Embryonic facial prominence (tissue), 1 donor: ENCODE results near the gene MSMP.

Source experiments
- DNase-seq: peaks from one replicate; pipeline ENCODE4 v3.0.0-alpha.2; 2016; ENCODE audit errors: extremely low spot score

Gene MSMP

DNA sequence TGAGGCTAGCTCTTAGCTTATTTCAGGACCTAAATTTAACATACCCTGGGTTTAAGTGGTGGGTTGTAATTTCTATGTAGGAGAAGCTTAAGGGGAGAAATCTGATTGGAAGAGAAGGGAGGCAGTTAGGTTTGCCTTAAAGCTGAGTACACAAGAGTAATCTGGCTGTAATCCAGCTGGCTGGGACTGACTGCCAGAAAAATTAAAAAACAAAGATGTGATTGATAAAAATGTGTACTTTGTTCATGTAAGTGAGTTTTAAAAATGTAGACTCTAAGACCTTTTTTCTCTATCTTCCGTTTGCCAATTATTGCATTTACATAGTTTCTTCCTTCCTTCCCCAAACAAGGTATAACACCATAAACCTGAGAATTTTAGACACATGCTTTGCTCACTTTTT is 17.5 kb upstream of the MSMP start:
- DNase-seq: no peak

DNA sequence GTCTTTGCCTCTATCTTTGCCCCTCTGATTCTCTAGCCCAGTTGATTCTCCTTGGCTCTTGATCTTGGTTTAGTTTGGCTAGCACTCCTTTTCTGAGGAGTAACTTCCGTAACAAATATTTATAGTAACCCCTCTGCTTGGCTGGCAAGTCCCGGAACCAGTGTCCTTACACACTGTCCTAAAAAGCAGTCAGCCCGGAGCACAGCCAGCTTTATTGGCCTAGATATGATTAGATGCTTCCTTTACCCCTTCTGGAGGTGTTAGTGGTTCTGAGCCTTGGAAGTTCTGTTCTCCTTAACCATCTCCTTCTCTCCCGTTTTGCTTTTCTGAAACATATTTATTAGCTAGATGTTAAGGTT is 17.0 kb upstream of the MSMP start:
- DNase-seq: no peak

DNA sequence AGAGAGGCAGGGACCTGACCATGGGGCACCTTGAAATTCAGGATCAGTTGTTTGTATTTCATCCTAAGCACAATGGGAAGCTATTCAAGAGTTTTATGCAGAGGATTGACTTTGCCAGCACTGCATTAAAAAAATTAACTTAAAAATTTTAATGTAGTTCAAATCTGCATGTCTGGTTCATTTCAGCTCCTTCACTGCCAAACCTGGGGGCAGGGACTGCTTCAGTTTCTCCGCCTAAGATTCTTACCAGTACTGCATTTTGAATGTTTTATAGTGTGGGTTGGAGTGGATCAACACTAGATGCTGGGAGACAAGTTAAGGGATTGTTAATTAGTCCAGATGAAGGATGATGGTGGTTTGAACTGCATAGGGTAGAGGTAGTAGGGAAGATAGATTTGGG is 15.7 kb upstream of the MSMP start:
- DNase-seq: no peak

DNA sequence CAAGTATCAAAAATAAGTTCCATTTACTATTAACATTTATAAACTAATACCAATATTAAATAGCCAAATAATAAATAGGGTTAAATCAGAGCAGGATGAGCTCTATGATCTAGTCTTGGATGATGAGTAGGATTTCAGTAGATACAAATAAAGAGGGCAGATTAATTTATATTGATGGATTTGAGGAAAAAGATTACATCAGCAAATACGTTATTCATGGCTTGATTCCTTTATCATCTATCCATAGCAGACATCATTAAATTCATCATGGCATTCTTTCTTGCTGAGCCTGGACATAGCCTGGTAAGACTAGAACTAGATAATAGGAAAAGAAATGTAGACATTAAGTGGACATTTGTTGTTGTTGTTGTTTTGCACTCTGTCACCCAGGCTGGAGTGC is 13.4 kb upstream of the MSMP start:
- no peak for DNase-seq

DNA sequence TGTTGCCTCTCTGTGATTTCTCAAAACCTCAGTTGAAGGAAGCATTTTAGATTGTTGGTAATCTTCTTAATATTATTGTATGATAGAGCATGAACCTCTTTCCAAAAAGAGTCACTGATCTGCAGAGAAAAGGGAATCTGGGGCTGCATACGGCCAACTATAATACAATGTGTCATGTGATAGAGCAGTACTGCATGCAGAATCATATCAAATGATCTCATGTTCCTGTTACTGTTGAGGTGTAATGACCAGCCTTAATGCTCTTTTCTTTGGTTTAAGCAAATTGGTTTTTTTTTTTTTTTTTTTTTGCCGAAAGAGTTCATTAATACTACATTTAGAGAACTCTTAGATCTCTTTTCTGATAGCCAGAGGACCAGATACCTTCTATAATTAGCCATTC is 12.9 kb upstream of the MSMP start:
- no peak for DNase-seq

DNA sequence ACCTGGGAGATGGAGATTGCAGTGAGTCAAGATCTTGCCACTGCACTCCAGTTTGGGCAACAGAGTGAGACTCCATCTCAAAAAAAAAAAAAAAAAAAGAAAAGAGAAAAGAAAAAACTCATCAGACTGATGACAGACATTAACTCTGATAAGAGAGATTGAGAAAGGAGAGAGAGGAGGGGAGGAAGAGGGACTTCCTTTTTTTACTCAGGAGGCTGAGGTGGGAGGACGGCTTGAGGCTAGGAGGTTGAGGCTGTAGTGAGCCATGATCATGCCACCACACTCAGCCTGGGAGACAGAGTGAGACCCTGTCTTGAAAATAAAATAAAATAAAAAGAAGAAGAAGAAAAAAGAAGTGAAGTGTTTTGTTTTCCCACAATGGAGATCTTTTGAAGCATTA is 9.7 kb upstream of the MSMP start:
- no peak for DNase-seq

DNA sequence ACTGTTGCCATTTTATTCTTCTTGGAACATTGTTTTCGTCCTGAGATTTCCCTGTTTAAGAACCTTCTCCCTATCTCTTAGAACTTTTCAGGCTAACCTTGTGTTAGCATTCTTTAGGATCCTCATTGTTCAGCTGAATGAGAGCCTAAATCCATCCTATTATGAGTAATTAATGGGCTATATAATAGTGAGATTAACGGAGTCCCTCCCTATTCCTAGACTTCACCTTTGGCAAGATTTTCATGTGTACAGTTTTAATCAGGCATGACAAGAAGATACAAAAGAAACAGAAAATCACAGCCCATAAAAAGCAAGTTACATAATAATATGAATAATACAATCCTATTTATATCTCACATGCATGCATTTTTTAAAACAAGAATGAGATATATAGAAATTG is 9.1 kb upstream of the MSMP start:
- no peak for DNase-seq

DNA sequence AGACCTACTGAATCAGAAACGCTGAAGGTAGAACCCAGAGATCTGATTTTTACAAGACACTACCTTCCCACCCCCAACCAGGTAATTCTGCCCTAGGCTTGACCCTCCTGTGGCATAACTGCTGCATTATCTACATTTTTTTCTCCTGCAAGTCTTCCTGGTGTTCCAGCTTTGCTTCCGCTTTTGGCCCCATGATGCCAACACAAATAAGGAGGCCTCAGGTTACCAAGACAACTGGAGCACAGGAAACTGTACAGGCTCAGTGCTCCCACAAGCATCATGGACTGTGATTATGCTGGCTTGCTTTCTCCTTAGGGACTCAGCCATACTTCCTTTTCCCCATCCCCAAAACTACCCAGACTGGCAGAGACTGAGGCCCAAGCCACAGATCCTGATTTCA is 6.6 kb upstream of the MSMP start:
- DNase-seq: no peak

DNA sequence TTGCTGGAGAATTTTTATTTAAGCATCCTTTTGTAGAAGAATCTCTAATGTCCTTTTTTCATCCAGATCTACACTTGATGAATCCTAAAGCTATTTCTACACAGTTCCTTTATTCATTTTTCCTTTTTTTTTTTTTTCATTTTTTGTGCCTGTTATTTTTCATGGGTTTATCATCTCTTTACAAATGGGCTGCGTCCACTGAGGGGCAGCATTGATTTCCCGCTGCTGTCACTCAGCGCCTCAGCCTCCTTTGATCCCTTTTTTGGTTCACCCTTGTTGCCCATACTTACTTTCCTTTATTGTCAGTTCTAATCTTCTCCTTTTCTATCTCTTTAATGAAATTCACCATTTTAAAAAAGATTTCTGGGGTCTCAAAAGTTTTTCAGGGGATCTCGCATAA is 5.7 kb upstream of the MSMP start:
- no peak for DNase-seq

DNA sequence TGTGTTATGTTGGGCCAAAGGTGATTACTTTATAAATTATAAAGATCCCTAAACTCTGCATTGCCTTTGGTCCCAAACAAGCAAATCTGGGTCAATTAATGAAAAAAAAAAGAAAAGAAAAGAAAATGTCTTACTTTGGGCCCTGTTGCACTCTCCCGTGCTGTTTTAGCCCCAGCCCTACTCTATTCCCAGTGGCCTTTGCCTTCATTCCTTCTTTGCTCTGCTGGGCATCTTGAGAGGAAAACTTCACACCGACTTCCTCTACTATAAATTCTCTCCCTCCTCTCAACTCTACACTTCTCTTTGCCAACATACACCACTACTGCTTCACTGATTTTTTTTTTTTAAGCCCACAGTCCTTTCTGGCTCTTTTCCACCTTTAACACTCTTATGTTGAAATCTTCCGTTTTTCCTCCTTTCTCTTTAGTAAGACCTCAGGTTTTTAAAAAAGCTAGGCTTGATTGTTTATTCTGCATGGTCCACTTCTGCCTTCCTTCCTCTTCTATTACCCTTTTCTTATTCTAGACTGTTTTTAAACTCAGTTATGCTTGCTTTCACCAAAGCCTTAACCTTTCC is 4.5 kb upstream of the MSMP start:
- DNase-seq: no peak

DNA sequence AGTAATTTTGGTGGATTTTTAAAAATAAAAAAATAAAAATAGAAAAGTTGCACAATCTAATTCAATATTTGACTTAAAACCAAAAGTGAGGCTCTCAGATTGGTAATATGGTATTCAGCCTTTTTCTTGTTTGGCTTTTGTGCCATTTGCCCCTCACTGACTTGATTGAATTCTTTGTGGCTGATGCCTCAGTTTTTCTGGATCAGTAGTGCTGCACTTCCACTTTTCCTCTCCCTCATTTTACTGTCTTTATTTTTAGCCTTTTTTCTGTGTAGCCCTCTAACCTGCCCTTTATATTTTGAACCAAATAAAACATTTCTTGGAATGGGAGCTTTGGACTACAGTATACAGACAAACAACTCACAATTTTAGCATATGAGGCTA is 3.8 kb upstream of the MSMP start:
- no peak for DNase-seq

DNA sequence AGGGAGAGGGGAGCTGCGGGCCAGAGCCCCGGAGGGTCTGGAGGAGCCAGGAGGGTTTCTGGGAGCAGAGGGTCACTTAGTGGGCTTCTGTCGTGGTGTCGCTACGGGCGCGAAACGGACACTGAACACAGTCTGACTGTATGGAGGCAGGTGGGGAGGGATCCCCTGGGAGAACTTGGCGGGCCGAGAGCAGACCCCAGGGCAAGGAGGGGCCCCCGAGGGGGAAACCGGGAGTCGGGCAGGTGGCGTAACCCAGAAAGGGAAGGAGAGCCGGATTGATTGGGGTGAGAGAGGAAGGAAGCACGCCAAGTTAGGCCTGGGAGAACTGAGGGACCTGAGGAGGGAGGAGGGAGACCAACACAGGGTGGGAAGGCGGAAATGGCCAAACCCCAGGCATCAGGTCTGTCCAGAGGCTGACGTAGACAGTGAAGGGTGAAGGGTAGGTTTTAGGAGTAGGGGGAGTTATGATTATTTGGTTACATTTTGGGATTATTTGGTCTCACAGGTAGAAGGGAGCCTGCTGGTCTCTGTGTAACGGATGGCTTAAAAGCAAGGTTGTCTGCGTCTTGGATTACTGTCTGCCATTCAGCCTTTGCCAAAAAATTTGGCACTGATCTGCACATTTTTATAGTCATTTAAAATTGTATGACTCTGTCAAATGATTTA is 3.3 kb upstream of the MSMP start:
- DNase-seq: no peak

DNA sequence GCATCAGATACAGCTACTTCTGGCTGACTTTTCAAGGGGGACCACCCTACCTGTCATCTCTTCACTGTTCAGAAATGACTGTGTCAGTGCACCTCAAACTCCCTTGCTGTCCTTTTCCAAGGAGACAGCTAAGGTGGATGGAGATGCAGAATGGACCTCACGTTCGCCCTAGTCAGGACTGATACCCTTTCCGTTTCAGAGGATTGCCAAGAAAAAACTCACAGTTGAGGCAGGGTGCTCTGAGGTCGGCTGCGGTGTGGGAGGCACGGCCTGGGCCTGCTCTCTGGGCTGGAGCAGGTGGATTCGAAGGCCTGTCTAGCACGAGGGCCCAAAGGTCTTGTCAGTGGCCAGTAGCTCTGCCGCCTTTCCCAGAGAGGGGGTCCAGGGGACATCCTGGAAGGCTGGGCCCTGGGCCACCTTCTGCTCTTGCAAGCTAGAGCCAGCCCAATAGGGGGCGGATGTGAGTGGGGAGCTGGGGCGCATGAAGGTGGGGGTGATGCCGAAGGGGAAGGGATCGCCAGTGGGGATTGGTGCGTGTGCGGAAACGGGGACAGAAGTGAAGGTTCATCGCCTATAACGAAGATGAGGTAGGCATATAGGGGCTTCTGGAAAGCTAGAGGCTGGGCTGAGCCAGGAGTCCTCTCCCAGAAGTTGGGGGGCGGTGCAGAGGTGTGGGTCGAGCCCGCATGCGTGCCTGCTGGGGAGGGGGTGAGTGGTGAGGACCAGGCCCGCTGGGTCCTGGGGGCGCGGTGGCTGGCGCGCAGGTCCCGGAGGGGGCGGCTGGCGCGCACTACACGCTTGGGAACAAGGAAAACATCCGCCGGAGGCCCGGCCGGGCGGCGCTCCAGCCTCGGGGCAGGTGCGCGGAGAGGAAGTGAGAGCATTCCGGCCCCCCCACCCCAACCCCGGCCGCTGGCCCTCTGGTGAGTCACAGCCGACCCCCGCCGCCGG is 2.5 kb upstream of the MSMP start:
- DNase-seq: no peak

DNA sequence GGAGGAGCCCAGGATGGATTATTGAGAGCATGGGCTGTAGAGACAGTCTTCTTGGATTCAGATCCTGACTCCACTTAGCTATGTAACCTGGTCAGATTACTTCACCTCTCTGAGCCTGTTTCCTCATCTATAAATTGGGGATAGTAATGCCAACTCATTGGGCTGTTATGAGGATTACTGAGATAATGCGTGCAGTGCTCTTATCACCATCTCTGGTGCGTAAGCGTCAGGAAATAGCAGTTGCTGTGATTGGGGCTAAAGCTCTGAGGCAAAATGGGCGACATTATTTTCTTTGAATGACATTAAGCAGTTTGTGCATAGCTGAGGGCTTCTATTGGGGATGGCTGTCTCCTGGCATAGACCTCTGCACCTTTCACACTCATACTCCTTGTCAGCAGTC is 995 bp upstream of the MSMP start:
- no peak for DNase-seq

DNA sequence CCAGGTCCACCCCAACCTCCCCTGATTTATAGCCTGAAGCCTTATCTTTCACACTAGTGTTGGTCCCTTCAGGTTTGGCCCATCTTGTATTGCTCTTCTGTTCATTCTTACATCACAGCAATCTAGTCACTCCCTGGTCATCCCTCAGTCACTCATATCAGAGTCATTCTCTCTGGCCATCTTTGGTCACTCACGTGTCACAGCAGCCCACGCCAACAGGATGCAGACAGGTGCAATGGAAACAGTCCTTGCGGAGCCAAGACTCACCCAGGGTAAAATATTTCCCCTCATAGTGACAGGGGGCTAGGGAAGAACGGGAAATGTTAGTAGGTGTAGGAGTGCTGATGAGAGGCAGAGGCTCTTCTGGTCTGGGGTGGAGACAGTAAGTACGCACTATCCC is 610 bp downstream of the MSMP start:
- DNase-seq: no peak

DNA sequence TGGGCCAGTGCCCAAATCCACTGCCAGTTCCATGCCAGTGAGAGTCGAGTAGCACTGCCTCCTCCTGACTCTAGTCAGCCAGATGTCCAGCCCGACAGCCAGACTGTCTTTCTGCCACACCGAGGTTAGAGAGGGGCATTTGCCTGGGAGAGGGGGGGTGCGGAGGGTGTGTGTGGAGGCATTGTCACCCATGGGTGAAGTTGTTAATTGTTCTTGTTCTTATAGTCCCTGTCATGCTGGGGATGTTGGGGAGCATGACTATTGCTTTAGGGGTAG is 3.9 kb downstream of the MSMP start:
- no peak for DNase-seq

DNA sequence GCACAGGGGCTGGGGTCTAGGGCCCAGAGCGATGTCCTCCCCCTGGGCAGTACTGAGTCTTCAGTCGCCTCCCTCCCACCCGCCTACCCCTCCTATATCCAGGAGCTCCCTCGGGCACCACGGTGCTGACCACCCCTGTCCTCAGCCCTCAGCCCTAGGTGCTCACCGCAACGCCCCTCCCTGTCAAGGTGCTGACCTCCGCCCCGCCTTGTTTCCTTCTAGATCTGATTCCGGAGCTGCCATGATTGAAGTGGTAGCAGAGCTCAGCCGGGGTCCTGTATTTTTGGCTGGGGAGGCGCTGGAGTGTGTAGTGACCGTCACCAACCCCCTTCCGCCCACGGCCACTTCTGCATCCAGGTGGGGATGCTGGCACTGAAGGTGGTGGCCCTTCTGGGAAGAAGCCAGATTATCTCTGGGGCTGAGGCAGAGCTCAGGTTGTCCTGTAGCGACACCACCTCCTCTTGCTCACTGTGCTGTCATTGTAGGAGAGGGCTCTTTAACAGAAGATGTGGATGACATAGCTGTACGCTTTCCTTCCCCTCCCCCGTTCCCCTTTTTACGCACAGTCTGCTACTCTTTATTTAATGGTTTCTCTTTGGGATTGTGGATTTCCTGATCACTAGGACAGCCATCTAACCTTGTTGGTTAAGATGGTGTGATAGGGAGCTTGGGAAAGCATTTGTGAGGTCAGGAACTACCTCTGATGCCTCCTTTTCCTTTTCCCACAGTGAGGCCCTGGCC is 4.4 kb downstream of the MSMP start:
- DNase-seq: no peak

DNA sequence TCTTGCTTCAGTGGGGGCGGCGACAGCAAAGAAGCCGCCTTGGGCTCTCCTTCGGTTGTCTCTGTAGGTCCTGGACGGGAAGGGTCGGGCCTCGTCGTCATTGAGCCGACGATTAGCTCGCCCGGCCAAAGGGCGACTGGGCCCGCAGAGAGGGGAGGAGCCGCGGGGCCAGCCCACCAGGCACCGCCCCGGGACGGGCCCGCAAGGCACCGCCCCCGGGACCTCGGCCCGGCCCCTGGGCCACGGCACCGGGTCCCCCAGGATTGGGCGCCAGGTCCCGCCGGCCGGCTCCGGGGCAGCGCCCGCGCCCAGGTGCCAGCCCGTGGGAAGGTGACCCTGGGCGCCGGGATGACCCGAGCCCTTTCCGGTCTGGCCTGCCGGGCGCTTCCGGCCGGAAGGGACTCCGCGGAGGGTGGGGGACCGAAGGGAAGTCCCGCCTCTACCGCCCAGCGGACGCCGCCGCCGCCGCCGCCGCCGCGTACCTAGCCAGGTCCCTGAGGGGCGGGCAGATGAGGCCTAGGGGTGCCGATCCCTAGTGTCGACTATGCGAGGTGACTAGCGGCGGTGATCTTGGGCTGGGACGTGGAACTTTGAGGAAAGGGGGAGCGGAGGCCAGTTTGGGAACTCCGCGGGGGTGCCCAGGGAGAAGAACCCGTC is 5.1 kb downstream of the MSMP start, which contains the start of the genes GBA2 and RGP1:
Gene GBA2 (minus strand): TSS at position 371 of the 657 bp plus-strand sequence. CDS start 524 bp downstream, outside the sequence.
Gene RGP1 (plus strand): TSS at position 430 of the 657 bp plus-strand sequence. CDS start 469 bp downstream, outside the sequence.
- DNase-seq: no peak

DNA sequence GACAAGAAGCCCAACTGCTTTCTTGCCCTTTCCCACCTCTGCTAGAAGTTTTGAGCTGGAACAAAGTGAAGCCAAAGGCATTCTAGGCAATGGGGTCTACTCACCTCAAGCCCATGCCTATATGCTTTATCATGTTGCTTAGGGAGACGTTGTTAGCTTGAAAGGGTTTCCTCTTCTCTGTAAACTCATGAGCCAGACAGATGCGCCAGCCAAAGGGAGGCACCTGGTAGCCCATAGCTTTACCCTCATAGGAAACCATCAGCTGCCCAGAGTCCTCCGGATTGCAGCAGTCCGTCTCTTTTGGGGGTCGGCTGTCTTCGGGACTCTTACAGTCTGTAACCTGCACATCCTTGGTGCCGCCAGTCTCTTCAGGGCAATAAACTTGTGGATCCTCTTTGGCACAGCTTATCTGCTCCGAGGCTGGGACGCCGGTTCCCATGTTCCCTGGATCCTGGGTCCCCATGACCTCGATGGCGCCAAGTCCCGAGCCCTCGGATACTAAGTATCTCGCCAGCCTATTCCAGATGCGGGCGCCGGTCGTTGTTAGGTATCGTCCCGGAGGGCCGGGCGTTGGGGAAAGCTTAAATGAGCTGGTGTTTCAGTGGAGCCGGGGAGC is 5.7 kb downstream of the MSMP start:
- DNase-seq: no peak

DNA sequence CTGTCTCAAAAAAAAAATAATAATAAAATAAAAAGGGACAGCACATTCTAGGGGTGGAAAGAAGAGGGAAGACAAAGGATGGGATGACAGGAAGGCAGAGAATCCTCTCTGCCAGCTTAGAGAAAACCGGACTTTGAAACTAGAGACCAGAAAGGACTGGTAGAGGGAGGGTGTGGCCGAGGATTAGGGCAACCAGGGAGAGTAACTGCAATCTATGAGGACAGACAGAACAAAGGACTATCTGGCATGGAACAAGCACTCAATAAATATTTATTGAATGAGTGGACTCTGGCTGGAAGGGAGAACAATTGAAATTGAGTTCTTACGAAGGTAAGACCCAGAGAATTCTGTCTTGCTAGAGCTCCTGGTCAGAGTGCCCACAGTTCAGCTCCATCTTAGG is 7.5 kb downstream of the MSMP start:
- DNase-seq: no peak

DNA sequence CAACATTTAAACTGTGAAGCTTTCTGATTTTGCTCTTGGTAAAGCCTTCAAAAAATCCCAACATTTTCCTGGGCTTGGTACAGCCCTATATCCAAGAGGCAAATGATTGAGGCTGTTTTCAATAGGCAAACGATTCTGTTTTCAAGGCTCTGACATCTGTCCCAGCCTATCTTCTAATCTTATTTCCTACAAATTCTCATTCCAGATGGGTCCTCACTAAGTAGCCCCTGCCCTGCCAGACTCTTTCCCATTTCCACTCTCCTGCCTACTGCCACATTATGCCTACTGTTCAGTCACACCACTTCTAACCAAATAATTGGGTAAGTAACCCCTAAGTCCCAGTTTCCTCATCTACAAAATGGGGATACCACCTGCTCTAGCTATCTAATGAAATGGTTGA is 8.5 kb downstream of the MSMP start:
- no peak for DNase-seq
